Measurements from ENCODE around the gene EIF4A3. TPM values are rescaled to one million over a fixed set of nuclear protein-coding genes. Genes with fewer than 3 reads are reported as not detected.

Gene EIF4A3
- total and polyA plus RNA-seq, 4 donors = 29.0 to 35.1 (median 33.4) TPM

DNA sequence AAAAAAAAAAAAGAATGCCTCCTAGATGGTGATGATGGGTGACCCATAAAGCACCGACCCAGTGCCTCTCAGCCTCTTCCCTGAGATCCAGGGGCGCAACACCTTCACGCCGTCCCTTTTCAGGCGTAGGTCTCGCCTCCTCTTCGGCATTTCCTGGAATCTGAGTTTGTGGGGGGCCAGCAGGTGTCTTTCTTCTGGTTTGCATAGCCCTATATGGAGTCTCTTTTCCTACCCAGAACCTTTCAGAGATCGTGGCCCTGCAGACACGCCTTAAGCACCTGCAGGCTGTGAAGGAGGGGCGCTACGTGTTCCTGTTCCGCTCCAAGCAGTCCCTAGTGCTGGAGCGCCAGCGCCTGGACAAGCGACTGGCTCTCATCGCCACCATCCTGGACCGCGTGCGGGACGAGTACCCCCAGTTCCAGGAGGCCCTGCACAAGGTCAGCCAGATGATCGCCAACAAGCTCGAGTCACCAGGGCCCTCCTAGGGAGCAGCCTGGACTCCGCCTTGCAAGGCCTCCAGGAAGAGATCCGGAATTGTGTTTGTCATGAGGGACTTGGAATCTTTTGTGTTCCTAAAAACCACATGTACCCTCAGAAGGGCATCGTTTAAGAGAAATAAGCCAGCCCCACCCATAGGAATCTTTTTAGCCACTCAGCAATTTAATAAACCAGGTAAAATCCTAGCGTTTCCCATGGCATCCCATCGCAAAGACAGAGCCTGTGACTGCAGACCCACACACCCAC lies 47.5 kb downstream of the EIF4A3 start:
- no peaks in the 10 kb centered on the region for H3K36me3 ChIP-seq (ENCODE audit: control insufficient read depth in 4 of 4, insufficient read depth in 3 of 4, low read depth in 1 of 4, low read length in 3 of 4)
- no peak overlapping the region for H3K27ac ChIP-seq (ENCODE audit: low read depth in 1 of 2, low read length in 2 of 2)
- H3K27me3 ChIP-seq (ENCODE audit: control insufficient read depth in 4 of 4, insufficient read depth in 4 of 4, low read length in 3 of 4) = no peaks in the 10 kb centered on the region
- DNase-seq (ENCODE audit: low spot score) = no peak
- no peak overlapping the region for H3K9ac ChIP-seq (ENCODE audit: low read depth in 1 of 2, low read length in 2 of 2)
- peaks cover 0 to 18% (median 11%) of the 10 kb centered on the region in 4 donors for H3K4me1 ChIP-seq (ENCODE audit: control insufficient read depth in 4 of 4, insufficient read depth in 4 of 4, low read length in 3 of 4)
- TF ChIP-seq REST (IDR thresholded peaks at IDR 0.05) = no peak
- TF ChIP-seq GABPA (IDR thresholded peaks at IDR 0.05 in 1 of 2, conservative IDR thresholded peaks at IDR 0.05 in 1 of 2) = no peak
- no peaks in the 10 kb centered on the region for H3K9me3 ChIP-seq (ENCODE audit: control insufficient read depth in 4 of 4, low read length in 3 of 4)
- no peak overlapping the region for H3K4me3 ChIP-seq (ENCODE audit: low read depth in 1 of 3, low read length in 3 of 3)
- WGBS = 93% methylated on average over 27 of the region's 27 CpGs

- TF ChIP-seq EGR1 (IDR thresholded peaks at IDR 0.05; ENCODE audit: low read depth in 2 of 2) (no peak), FOXA1 (IDR thresholded peaks at IDR 0.05) (no peak), HNF4G (IDR thresholded peaks at IDR 0.05) (no peak), ZBTB33 (IDR thresholded peaks at IDR 0.05) (no peak), JUND (IDR thresholded peaks at IDR 0.05) (no peak), YY1 (IDR thresholded peaks at IDR 0.05) (no peak), FOXA2 (IDR thresholded peaks at IDR 0.05) (no peak), REST (IDR thresholded peaks at IDR 0.05) (no peak), HNF4A (conservative IDR thresholded peaks at IDR 0.05) (no peak), SP1 (IDR thresholded peaks at IDR 0.05) (no peak), TAF1 (conservative IDR thresholded peaks at IDR 0.05) (no peak), RAD21 (IDR thresholded peaks at IDR 0.05) (no peak), GABPA (IDR thresholded peaks at IDR 0.05 in 1 of 2, conservative IDR thresholded peaks at IDR 0.05 in 1 of 2) (no peak), RXRA (IDR thresholded peaks at IDR 0.05) (no peak), NR2F2 (IDR thresholded peaks at IDR 0.05) (no peak), ATF3 (IDR thresholded peaks at IDR 0.05) (no peak)
- TF ChIP-seq, protein P1, sequence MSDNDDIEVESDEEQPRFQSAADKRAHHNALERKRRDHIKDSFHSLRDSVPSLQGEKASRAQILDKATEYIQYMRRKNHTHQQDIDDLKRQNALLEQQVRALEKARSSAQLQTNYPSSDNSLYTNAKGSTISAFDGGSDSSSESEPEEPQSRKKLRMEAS (IDR thresholded peaks at IDR 0.05) = no peak
- DNase-seq (ENCODE audit: low spot score) = no peak
- Histone ChIP-seq H3K36me3 (ENCODE audit: control insufficient read depth in 4 of 4, insufficient read depth in 3 of 4, low read depth in 1 of 4, low read length in 3 of 4) (no peaks in the 10 kb centered on the region), H3K27ac (ENCODE audit: low read depth in 1 of 2, low read length in 2 of 2) (no peak overlapping the region), H3K27me3 (ENCODE audit: control insufficient read depth in 4 of 4, insufficient read depth in 4 of 4, low read length in 3 of 4) (no peaks in the 10 kb centered on the region), H3K4me3 (ENCODE audit: low read depth in 1 of 3, low read length in 3 of 3) (no peak overlapping the region), H3K9ac (ENCODE audit: low read depth in 1 of 2, low read length in 2 of 2) (no peak overlapping the region), H3K4me1 (ENCODE audit: control insufficient read depth in 4 of 4, insufficient read depth in 4 of 4, low read length in 3 of 4) (peaks cover 0 to 18% (median 11%) of the 10 kb centered on the region in 4 donors), H3K9me3 (ENCODE audit: control insufficient read depth in 4 of 4, low read length in 3 of 4) (no peaks in the 10 kb centered on the region)
- 94% methylated on average over 23 of the region's 23 CpGs for WGBS
Observed at GRCh38 chr17:80097844-80098691, 48.9 kb downstream of the EIF4A3 start.

Data from liver (tissue), 9 donors.